A549 (cell line): ENCODE measurements around the gene LBH. TPM values are rescaled to one million over a fixed set of nuclear protein-coding genes. Genes with fewer than 3 reads are reported as not detected.

Experiments used
- ATAC-seq, 2 experiments: fragments of 200-7000 bp in 1 of 2; fragments of >200 bp in 1 of 2; cut with Nextera tagmentation in 1 of 2; cut with Tn5 transposase in 1 of 2; 3 replicates each; pipeline versions ENCODE4 v1.8.0 to v1.9.1; 2018 to 2020; ENCODE audit warnings: mild to moderate bottlenecking in 1 of 2, moderate library complexity in 1 of 2
- CTCF ChIA-PET: fragments of 300-600 bp; sonication (Branson Sonifier 250); formaldehyde crosslinking; extraction: SDS; loops from one replicate; lab custom pipeline; 2021; ENCODE audit warnings: antibody characterized with exemption, inconsistent platforms; lab: Yijun Ruan, JAX
- POLR2A ChIA-PET: fragments of 350-600 bp; formaldehyde crosslinking; extraction: SDS; loops from one replicate; lab custom pipeline; 2021; ENCODE audit warnings: antibody characterized with exemption, inconsistent platforms; lab: Yijun Ruan, JAX
- DNase-seq, 2 experiments: peaks; one replicate each; pipeline versions ENCODE4 v3.0.0 to v3.0.0-alpha.2; 2011 to 2016; ENCODE audit warnings: low read depth in 1 of 2, low spot score in 1 of 2
- FAIRE-seq: peaks from 2 replicates; lab custom pipeline; 2011; peaks lifted over from hg19 to GRCh38; lab: Jason Lieb, UNC
- H3K27ac ChIP-seq, 2 experiments: fragments of >200 bp; sonication (Bioruptor Twin); formaldehyde crosslinking; 3 replicates each; pipeline ENCODE4 v1.5.1; 2016 to 2017
- H3K4me1 ChIP-seq: fragments of >200 bp; sonication (Bioruptor Twin); formaldehyde crosslinking; 3 replicates; pipeline ENCODE4 v1.6.1; 2016
- H3K4me2 ChIP-seq: fragments of >200 bp; sonication (Bioruptor Twin); formaldehyde crosslinking; 3 replicates; pipeline ENCODE4 v1.6.1; 2016
- H3K4me3 ChIP-seq: fragments of >200 bp; sonication (Bioruptor Twin); formaldehyde crosslinking; 3 replicates; pipeline ENCODE4 v1.5.1; 2016
- H3K9me3 ChIP-seq: fragments of >200 bp; sonication (Bioruptor Twin); formaldehyde crosslinking; 3 replicates; pipeline ENCODE4 v1.6.1; 2016
- BHLHE40 ChIP-seq: IDR thresholded peaks from 2 replicates; pipeline ENCODE4 v1.6.1; 2012; ENCODE audit warnings: low read depth, low read length, inconsistent platforms
- CBX2 ChIP-seq: fragments of 200-600 bp; sonication (generic); IDR thresholded peaks from 2 replicates; pipeline ENCODE4 v1.6.1; 2016; ENCODE audit warnings: low read depth, mild to moderate bottlenecking, borderline replicate concordance
- CBX8 ChIP-seq: fragments of 200-600 bp; sonication (generic); IDR thresholded peaks from 2 replicates; pipeline ENCODE4 v1.6.1; 2016
- CHD2 ChIP-seq: fragments of 150-350 bp; IDR thresholded peaks from 2 replicates; pipeline ENCODE4 v1.6.1; 2014; ENCODE audit warnings: low read length; ENCODE audit not compliant: partially characterized antibody
- CHD4 ChIP-seq: fragments of 200-600 bp; sonication (generic); IDR thresholded peaks from 2 replicates; pipeline ENCODE4 v1.6.1; 2016; ENCODE audit warnings: antibody characterized with exemption, mild to moderate bottlenecking, borderline replicate concordance
- E2F6 ChIP-seq: IDR thresholded peaks from 2 replicates; pipeline ENCODE4 v1.6.1; 2012; ENCODE audit warnings: low read depth, borderline replicate concordance
- EHMT2 ChIP-seq: fragments of 200-600 bp; sonication (generic); IDR thresholded peaks from 2 replicates; pipeline ENCODE4 v1.6.1; 2016; ENCODE audit warnings: antibody characterized with exemption, low read depth, mild to moderate bottlenecking, moderate library complexity
- EP300 ChIP-seq, 2 experiments: fragments of >200 bp; sonication (Bioruptor Twin); formaldehyde crosslinking; IDR thresholded peaks; 2 replicates in 1 of 2; 3 replicates in 1 of 2; pipeline ENCODE4 v1.6.1; 2016 to 2017
- FOSB ChIP-seq: fragments of 250-450 bp; sonication (Bioruptor Pico); IDR thresholded peaks from 2 replicates; pipeline ENCODE4 v1.5.0; 2020; ENCODE audit warnings: mild to moderate bottlenecking, moderate library complexity
- FOSL2 ChIP-seq, 2 experiments: fragments of 450-650 bp in 1 of 2; fragments of >200 bp in 1 of 2; sonication (Bioruptor Twin) in 1 of 2; formaldehyde crosslinking; IDR thresholded peaks; 2 replicates each; pipeline versions ENCODE4 v1.5.0 to v1.6.1; 2016 to 2020; ENCODE audit warnings: mild to moderate bottlenecking in 1 of 2, moderate library complexity in 1 of 2
- GATA3 ChIP-seq: IDR thresholded peaks from 2 replicates; pipeline ENCODE4 v1.6.1; 2012; ENCODE audit warnings: borderline replicate concordance
- HDAC2 ChIP-seq: fragments of 200-600 bp; sonication (generic); IDR thresholded peaks from 2 replicates; pipeline ENCODE4 v1.6.1; 2016
- HOXA7 ChIP-seq: fragments of 250-450 bp; sonication (Bioruptor Pico); IDR thresholded peaks from 2 replicates; pipeline ENCODE4 v1.5.0; 2020; ENCODE audit warnings: mild to moderate bottlenecking, moderate library complexity
- HOXB5 ChIP-seq: fragments of 250-450 bp; sonication (Bioruptor Pico); IDR thresholded peaks from 2 replicates; pipeline ENCODE4 v1.5.0; 2020; ENCODE audit warnings: mild to moderate bottlenecking, moderate library complexity
- JUNB ChIP-seq: fragments of >200 bp; sonication (Bioruptor Twin); formaldehyde crosslinking; IDR thresholded peaks from 2 replicates; pipeline ENCODE4 v1.6.1; 2016
- KDM1A ChIP-seq: fragments of 200-600 bp; sonication (generic); IDR thresholded peaks from 2 replicates; pipeline ENCODE4 v1.6.1; 2016; ENCODE audit warnings: low read depth, mild to moderate bottlenecking
- MAFK ChIP-seq: fragments of 450-650 bp; IDR thresholded peaks from 2 replicates; pipeline ENCODE4 v1.6.1; 2014; ENCODE audit not compliant: partially characterized antibody
- MAZ ChIP-seq: fragments of 150-350 bp; IDR thresholded peaks from 2 replicates; pipeline ENCODE4 v1.6.1; 2014; ENCODE audit warnings: antibody characterized with exemption, low read depth, low read length, borderline replicate concordance
- NFE2L2 ChIP-seq: fragments of 150-350 bp; conservative IDR thresholded peaks from 2 replicates; pipeline ENCODE4 v1.6.1; 2014; ENCODE audit warnings: low read length
- NR3C1 ChIP-seq: fragments of >200 bp; sonication (Bioruptor Twin); formaldehyde crosslinking; IDR thresholded peaks from 3 replicates; pipeline ENCODE4 v1.6.1; 2017
- PHF8 ChIP-seq: fragments of 200-600 bp; sonication (generic); IDR thresholded peaks from 2 replicates; pipeline ENCODE4 v1.6.1; 2016; ENCODE audit warnings: low read depth, mild to moderate bottlenecking, antibody characterized with exemption, moderate library complexity, borderline replicate concordance
- RARB ChIP-seq: fragments of 250-450 bp; sonication (Bioruptor Pico); IDR thresholded peaks from 2 replicates; pipeline ENCODE4 v1.8.0; 2021; ENCODE audit warnings: mild to moderate bottlenecking, moderate library complexity
- RCOR1 ChIP-seq: fragments of 150-350 bp; IDR thresholded peaks from 2 replicates; pipeline ENCODE4 v1.6.1; 2014; ENCODE audit warnings: antibody characterized with exemption, low read length, low read depth
- RNF2 ChIP-seq: fragments of 200-600 bp; sonication (generic); IDR thresholded peaks from 2 replicates; pipeline ENCODE4 v1.6.1; 2016; ENCODE audit warnings: low read depth, mild to moderate bottlenecking, antibody characterized with exemption, moderate library complexity, borderline replicate concordance
- SREBF2 ChIP-seq: fragments of 450-650 bp; IDR thresholded peaks from 2 replicates; pipeline ENCODE4 v1.6.1; 2014; ENCODE audit warnings: mild to moderate bottlenecking, moderate library complexity
- USF2 ChIP-seq: fragments of 450-650 bp; IDR thresholded peaks from 2 replicates; pipeline ENCODE4 v1.6.1; 2014; ENCODE audit warnings: antibody characterized with exemption
- WGBS: methylation state at CpG from one replicate; pipeline ENCODE4 v1.1.6; 2017; ENCODE audit errors: missing lambda C conversion rate; 5-methylcytosine and 5-hydroxymethylcytosine counted together
- polyA plus RNA-seq, 4 experiments: library from polyadenylated mRNA; depleted of rRNA in 3 of 4; stranded (reverse); fragments of >200 nt; fragmentation: RNase III in 1 of 4; extraction: RNeasy Plus Mini Kit Qiagen cat#74134 plus additional on column Dnase treatment in 1 of 4; gene quantifications; 2 replicates in 3 of 4; 3 replicates in 1 of 4; pipeline ENCODE4 v1.2.3, GENCODE V29; 2011 to 2017
- TF ChIP-seq, protein P1 (sequence below): fragments of 250-450 bp; sonication (Bioruptor Pico); IDR thresholded peaks from 2 replicates; pipeline ENCODE4 v1.5.0; 2020; ENCODE audit warnings: low read depth, mild to moderate bottlenecking, moderate library complexity
- TF ChIP-seq, protein P2 (sequence below): fragments of 150-350 bp; IDR thresholded peaks from 2 replicates; pipeline ENCODE4 v1.6.1; 2014; ENCODE audit warnings: low read depth, mild to moderate bottlenecking, low read length
- TF ChIP-seq, protein P3 (sequence below): fragments of >200 bp; sonication (Bioruptor Twin); formaldehyde crosslinking; IDR thresholded peaks from 3 replicates; pipeline ENCODE4 v1.6.1; 2016
- TF ChIP-seq, protein P4 (sequence below): fragments of 250-450 bp; sonication (Bioruptor Pico); IDR thresholded peaks from 2 replicates; pipeline ENCODE4 v1.5.0; 2021; ENCODE audit warnings: mild to moderate bottlenecking, moderate library complexity, borderline replicate concordance
- TF ChIP-seq, protein P5 (sequence below): fragments of >200 bp; sonication (Bioruptor Twin); formaldehyde crosslinking; IDR thresholded peaks from 2 replicates; pipeline ENCODE4 v1.6.1; 2016

Gene LBH
- polyA plus RNA-seq, 2 of the 4 experiments (the other 2 are of a cell fraction) = 163 to 216 TPM

DNA sequence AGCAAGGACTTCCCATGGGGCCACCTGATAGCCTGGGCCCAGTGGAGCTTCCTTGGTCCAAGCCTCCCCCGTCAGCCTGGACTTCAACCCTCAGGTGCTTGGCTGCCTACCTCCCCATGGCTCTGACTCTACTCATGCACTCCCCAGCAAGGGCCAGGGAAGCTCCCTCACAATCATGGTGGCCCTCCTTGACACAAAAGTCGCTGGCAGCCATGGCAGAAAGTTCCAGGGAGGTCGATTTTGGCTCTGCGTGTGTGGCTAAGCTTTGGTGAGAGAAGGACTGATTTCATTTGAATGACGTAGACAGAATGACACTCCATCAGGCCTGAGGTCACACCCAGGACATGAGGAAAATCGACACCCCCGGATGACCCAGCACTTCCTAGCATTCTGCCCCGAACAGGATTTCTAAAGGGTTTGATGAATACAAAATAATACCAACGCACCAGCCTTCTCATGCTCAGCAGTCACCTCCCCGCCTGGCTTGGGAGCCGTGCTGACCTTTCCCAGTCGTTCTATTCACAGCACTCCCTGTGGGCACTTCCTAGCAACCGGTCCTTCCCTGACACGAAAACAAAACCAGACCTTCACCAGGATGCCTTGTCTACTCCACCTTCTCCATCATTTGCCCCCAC, 52.7 kb downstream of the LBH start:
- H3K27ac ChIP-seq = peak overlapping the region in 1 of 2 experiments; percentile 49; a peak in 3 of 6 replicates
- ATAC-seq (peak in 1 of 2 experiments; percentile 11; a peak in 1 of 6 replicates), DNase-seq (no peak), FAIRE-seq (no peak)
- no peak overlapping the region for H3K4me2 ChIP-seq
- CTCF ChIA-PET = interaction anchor here (0.6 to 4.5 kb wide), 6 partner anchors 9 to 423 kb away, joined by 3 to 29 read pairs (median 3); no protein-coding TSS in a partner anchor
- no peak overlapping the region for H3K4me3 ChIP-seq
- TF ChIP-seq FOSL2 (IDR thresholded peaks at IDR 0.05) (no peak), FOSL2 (CRISPR knock-in tag; IDR thresholded peaks at IDR 0.05) (no peak), MAFK (no peak), CHD4 (no peak), NFE2L2 (no peak), EP300 (IDR thresholded peaks at IDR 0.05) (no peak), HOXA7 (CRISPR knock-in tag) (no peak), GATA3 (no peak), PHF8 (no peak), HDAC2 (no peak), CBX8 (no peak), RCOR1 (no peak), KDM1A (no peak), RNF2 (no peak), E2F6 (no peak), BHLHE40 (no peak)
- TF ChIP-seq, protein P1, sequence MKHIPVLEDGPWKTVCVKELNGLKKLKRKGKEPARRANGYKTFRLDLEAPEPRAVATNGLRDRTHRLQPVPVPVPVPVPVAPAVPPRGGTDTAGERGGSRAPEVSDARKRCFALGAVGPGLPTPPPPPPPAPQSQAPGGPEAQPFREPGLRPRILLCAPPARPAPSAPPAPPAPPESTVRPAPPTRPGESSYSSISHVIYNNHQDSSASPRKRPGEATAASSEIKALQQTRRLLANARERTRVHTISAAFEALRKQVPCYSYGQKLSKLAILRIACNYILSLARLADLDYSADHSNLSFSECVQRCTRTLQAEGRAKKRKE = no peak
- TF ChIP-seq, protein P2, sequence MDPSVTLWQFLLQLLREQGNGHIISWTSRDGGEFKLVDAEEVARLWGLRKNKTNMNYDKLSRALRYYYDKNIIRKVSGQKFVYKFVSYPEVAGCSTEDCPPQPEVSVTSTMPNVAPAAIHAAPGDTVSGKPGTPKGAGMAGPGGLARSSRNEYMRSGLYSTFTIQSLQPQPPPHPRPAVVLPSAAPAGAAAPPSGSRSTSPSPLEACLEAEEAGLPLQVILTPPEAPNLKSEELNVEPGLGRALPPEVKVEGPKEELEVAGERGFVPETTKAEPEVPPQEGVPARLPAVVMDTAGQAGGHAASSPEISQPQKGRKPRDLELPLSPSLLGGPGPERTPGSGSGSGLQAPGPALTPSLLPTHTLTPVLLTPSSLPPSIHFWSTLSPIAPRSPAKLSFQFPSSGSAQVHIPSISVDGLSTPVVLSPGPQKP = no peak
- WGBS = 77% methylated on average over 14 of the region's 14 CpGs
- H3K9me3 ChIP-seq = no peaks in the 10 kb centered on the region
- POLR2A ChIA-PET = interaction anchor here (0.6 to 1.2 kb wide), 2 partner anchors 10 to 53 kb away, joined by 3 to 4 read pairs; partner anchors contain the start of gene LBH
- peaks cover 20% of the 10 kb centered on the region for H3K4me1 ChIP-seq

DNA sequence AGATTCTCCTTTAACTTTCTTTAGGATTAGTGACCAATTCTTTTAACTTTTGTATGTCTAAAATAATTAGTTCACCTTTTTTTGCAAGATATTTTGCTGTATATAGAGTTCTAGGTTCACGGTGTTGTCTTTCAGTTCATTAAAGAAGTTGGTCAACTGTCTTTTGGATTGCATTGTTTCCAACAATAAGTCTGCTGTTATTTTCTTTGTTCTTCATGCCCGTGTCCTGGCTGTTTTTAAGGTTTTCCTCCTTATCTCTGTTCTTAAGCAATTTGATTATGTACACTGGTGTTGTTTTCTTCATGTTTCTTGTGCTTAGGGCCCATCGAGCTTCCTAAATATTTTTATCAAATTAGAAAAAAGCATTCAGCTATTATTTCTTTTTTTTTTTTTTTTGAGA, 54.4 kb downstream of the LBH start:
- 82% methylated on average over 3 of the region's 3 CpGs for WGBS
- ChIA-PET POLR2A (interaction anchor here (0.6 kb wide), 1 partner anchor 52 kb away, joined by 3 read pairs; no protein-coding TSS in a partner anchor), CTCF (interaction anchor here (0.9 to 1.3 kb wide), 2 partner anchors 9 to 11 kb away, joined by 3 to 6 read pairs; no protein-coding TSS in a partner anchor)
- TF ChIP-seq E2F6 = no peak
- no peak for TF ChIP-seq HOXB5
- TF ChIP-seq, protein P3, sequence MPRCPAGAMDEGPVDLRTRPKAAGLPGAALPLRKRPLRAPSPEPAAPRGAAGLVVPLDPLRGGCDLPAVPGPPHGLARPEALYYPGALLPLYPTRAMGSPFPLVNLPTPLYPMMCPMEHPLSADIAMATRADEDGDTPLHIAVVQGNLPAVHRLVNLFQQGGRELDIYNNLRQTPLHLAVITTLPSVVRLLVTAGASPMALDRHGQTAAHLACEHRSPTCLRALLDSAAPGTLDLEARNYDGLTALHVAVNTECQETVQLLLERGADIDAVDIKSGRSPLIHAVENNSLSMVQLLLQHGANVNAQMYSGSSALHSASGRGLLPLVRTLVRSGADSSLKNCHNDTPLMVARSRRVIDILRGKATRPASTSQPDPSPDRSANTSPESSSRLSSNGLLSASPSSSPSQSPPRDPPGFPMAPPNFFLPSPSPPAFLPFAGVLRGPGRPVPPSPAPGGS = no peak
- TF ChIP-seq USF2 = no peak
- TF ChIP-seq, protein P4, sequence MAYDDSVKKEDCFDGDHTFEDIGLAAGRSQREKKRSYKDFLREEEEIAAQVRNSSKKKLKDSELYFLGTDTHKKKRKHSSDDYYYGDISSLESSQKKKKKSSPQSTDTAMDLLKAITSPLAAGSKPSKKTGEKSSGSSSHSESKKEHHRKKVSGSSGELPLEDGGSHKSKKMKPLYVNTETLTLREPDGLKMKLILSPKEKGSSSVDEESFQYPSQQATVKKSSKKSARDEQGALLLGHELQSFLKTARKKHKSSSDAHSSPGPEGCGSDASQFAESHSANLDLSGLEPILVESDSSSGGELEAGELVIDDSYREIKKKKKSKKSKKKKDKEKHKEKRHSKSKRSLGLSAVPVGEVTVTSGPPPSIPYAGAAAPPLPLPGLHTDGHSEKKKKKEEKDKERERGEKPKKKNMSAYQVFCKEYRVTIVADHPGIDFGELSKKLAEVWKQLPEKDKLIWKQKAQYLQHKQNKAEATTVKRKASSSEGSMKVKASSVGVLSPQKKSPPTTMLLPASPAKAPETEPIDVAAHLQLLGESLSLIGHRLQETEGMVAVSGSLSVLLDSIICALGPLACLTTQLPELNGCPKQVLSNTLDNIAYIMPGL (CRISPR knock-in tag) = no peak
- TF ChIP-seq SREBF2 = no peak
- TF ChIP-seq NR3C1 = no peak
- TF ChIP-seq CBX2 = no peak
- TF ChIP-seq EHMT2 = no peak
- TF ChIP-seq CHD2 = no peak
- TF ChIP-seq, protein P5, sequence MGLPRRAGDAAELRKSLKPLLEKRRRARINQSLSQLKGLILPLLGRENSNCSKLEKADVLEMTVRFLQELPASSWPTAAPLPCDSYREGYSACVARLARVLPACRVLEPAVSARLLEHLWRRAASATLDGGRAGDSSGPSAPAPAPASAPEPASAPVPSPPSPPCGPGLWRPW = no peak
- TF ChIP-seq JUNB = no peak
- no peak for TF ChIP-seq RARB (CRISPR knock-in tag)
- TF ChIP-seq FOSB (CRISPR knock-in tag) = no peak
- no peak for TF ChIP-seq MAZ
- no peaks in the 10 kb centered on the region for H3K9me3 ChIP-seq
- no peak overlapping the region for H3K4me2 ChIP-seq
- no peak overlapping the region for H3K27ac ChIP-seq
- DNase-seq = no peak
- no peak for FAIRE-seq
- no peak overlapping the region for H3K4me3 ChIP-seq
- no peak for ATAC-seq
- peaks cover 22% of the 10 kb centered on the region for H3K4me1 ChIP-seq
